OCI-LY3 (cell line): ENCODE results near the gene ERCC2.
"Not testable (repeated sequence)": the region's sequence is repeated elsewhere in the genome, so short reads cannot be mapped to it uniquely, and the experiment has no call there.

Experiments used
- H2AFZ ChIP-seq: fragments of 200-600, 300-600 bp; shearing (Covaris generic); 2 replicates; pipeline ENCODE4 v1.6.0; 2014; ENCODE audit warnings: antibody characterized with exemption, low read depth, low read length
- H3K27ac ChIP-seq: fragments of 200-600, 300-600 bp; sonication (generic); 2 replicates; pipeline ENCODE4 v1.5.1; 2014; ENCODE audit warnings: mild to moderate bottlenecking, low read length, moderate library complexity, mixed read lengths
- H3K27me3 ChIP-seq: fragments of 200-600, 300-600 bp; sonication (generic); 2 replicates; pipeline ENCODE4 v1.6.1; 2014; ENCODE audit warnings: low read depth, low read length, mixed read lengths
- H3K36me3 ChIP-seq: fragments of 200-600, 300-600 bp; sonication (generic); replicated peaks from 2 replicates; pipeline ENCODE3; 2014; ENCODE audit warnings: low read depth, low read length, mixed read lengths
- H3K4me1 ChIP-seq: fragments of 300-600, 200-600 bp; sonication (generic); 2 replicates; pipeline ENCODE4 v1.6.1; 2014; ENCODE audit warnings: low read length, mixed read lengths
- H3K4me2 ChIP-seq: fragments of 200-600, 300-600 bp; sonication (generic); 2 replicates; pipeline ENCODE4 v1.6.1; 2014; ENCODE audit warnings: low read length, mixed read lengths
- H3K4me3 ChIP-seq: fragments of 300-600, 200-600 bp; sonication (generic); 2 replicates; pipeline ENCODE4 v1.5.1; 2014; ENCODE audit warnings: antibody characterized with exemption, mild to moderate bottlenecking, low read length, moderate library complexity
- H3K79me2 ChIP-seq: fragments of 300-600, 200-600 bp; shearing (Covaris generic); 2 replicates; pipeline ENCODE4 v1.6.1; 2014; ENCODE audit warnings: mild to moderate bottlenecking, low read length, mixed read lengths
- H3K9ac ChIP-seq: fragments of 300-600, 200-600 bp; shearing (Covaris generic); 2 replicates; pipeline ENCODE4 v1.6.0; 2014; ENCODE audit warnings: mild to moderate bottlenecking, low read length, moderate library complexity
- H3K9me3 ChIP-seq: fragments of 200-600, 300-600 bp; shearing (Covaris generic); 2 replicates; pipeline ENCODE4 v1.6.1; 2014; ENCODE audit warnings: low read length, mixed read lengths; ENCODE audit not compliant: insufficient read depth
- H4K20me1 ChIP-seq: fragments of 200-600, 300-600 bp; sonication (generic); 2 replicates; pipeline ENCODE4 v1.6.1; 2016; ENCODE audit warnings: low read length, mixed read lengths; ENCODE audit not compliant: insufficient read depth
- EZH2phosphoT487 ChIP-seq: fragments of 200-600 bp; shearing (Covaris generic); IDR thresholded peaks from 2 replicates; pipeline ENCODE4 v1.6.1; 2018; ENCODE audit warnings: antibody characterized with exemption, mixed run types, low read depth
- TF ChIP-seq, protein P1 (sequence below): fragments of 200-600, 300-600 bp; sonication (generic); IDR thresholded peaks from 2 replicates; pipeline ENCODE4 v1.5.1; 2014; ENCODE audit warnings: antibody characterized with exemption, low read length, low read depth

ERCC2 gene

GRCh38 chr19:45417151-45417550, 46.8 kb upstream of the ERCC2 start:
- peaks cover 46% of the 10 kb centered on the region for H3K36me3 ChIP-seq
- no peak overlapping the region for H3K4me2 ChIP-seq
- H3K27ac ChIP-seq, result no peak overlapping the region
- no peak overlapping the region for H3K9ac ChIP-seq
- no peak overlapping the region for H3K4me3 ChIP-seq
- H3K79me2 ChIP-seq, result peaks cover 11% of the 10 kb centered on the region; the same call in 1 of the 2 replicates
- TF ChIP-seq, protein P1, sequence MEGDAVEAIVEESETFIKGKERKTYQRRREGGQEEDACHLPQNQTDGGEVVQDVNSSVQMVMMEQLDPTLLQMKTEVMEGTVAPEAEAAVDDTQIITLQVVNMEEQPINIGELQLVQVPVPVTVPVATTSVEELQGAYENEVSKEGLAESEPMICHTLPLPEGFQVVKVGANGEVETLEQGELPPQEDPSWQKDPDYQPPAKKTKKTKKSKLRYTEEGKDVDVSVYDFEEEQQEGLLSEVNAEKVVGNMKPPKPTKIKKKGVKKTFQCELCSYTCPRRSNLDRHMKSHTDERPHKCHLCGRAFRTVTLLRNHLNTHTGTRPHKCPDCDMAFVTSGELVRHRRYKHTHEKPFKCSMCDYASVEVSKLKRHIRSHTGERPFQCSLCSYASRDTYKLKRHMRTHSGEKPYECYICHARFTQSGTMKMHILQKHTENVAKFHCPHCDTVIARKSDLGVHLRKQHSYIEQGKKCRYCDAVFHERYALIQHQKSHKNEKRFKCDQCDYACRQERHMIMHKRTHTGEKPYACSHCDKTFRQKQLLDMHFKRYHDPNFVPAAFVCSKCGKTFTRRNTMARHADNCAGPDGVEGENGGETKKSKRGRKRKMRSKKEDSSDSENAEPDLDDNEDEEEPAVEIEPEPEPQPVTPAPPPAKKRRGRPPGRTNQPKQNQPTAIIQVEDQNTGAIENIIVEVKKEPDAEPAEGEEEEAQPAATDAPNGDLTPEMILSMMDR, result no peak
- no peak for TF ChIP-seq EZH2phosphoT487
- H2AFZ ChIP-seq, result no peak overlapping the region
- H4K20me1 ChIP-seq, result no peaks in the 10 kb centered on the region
- H3K27me3 ChIP-seq, result no peaks in the 10 kb centered on the region
- H3K4me1 ChIP-seq, result peaks cover 22% of the 10 kb centered on the region
- H3K9me3 ChIP-seq, result no peaks in the 10 kb centered on the region

GRCh38 chr19:45414468-45414867, 44.1 kb upstream of the ERCC2 start:
- no peak for TF ChIP-seq EZH2phosphoT487
- TF ChIP-seq, protein P1, result no peak
- no peaks in the 10 kb centered on the region for H3K9me3 ChIP-seq
- H3K36me3 ChIP-seq, result peaks cover 37% of the 10 kb centered on the region
- peaks cover 8% of the 10 kb centered on the region; the same call in 1 of the 2 replicates for H3K79me2 ChIP-seq
- no peak overlapping the region for H3K4me3 ChIP-seq
- H3K4me2 ChIP-seq, result no peak overlapping the region
- no peaks in the 10 kb centered on the region for H3K27me3 ChIP-seq
- peaks cover 10% of the 10 kb centered on the region for H3K4me1 ChIP-seq
- H4K20me1 ChIP-seq, result no peaks in the 10 kb centered on the region
- H3K9ac ChIP-seq, result no peak overlapping the region
- H3K27ac ChIP-seq, result no peak overlapping the region
- no peak overlapping the region for H2AFZ ChIP-seq

DNA sequence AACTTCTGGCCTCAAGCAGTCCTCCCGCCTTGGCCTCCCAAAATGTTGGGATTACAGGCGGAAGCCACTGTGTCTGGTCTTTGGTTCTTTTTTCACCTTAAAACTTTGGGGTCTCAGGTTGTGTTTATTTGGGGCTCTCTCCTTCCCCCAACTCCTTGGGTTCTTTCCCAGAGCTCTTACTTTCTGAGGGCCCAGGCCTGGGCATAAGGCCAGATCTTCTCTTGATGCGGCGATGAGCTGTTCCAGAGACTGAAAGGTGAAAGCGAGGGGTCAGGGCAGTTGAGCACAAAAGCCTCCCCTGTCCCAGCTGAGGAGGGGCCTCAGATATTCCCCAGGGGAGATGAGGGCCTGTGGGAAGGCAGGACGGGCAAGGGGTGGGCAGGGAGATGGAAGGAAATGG, 43.1 kb upstream of the ERCC2 start:
- no peaks in the 10 kb centered on the region for H3K27me3 ChIP-seq
- peaks cover 13% of the 10 kb centered on the region; the same call in 1 of the 2 replicates for H3K79me2 ChIP-seq
- no peak overlapping the region for H3K4me3 ChIP-seq
- no peaks in the 10 kb centered on the region for H3K4me1 ChIP-seq
- no peak for TF ChIP-seq EZH2phosphoT487
- TF ChIP-seq, protein P1, result no peak
- no peaks in the 10 kb centered on the region for H3K9me3 ChIP-seq
- peaks cover 33% of the 10 kb centered on the region for H3K36me3 ChIP-seq
- H2AFZ ChIP-seq, result no peak overlapping the region
- no peaks in the 10 kb centered on the region for H4K20me1 ChIP-seq
- no peak overlapping the region for H3K4me2 ChIP-seq
- H3K27ac ChIP-seq, result no peak overlapping the region
- no peak overlapping the region for H3K9ac ChIP-seq

GRCh38 chr19:45410330-45410729, 40.0 kb upstream of the ERCC2 start:
- H3K27ac ChIP-seq, result not testable (repeated sequence)

DNA sequence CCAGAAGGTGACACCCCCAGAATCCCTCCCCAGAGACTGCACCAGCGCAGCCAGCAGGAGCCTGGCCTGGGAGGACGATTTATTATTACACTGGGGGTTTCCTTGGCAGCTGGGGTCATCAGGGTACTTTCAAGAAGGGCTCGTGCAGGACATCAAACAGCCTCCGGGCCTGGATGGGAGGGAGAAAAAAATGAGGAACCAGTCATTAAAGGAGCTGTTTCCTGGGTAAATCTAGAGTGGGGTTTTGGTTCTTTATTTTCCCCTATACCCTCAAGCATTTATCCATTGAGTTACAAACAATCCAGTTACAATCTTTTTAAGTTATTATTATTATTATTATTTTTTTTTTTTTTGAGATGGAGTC, 39.2 kb upstream of the ERCC2 start:
- peaks cover 12% of the 10 kb centered on the region for H3K4me1 ChIP-seq
- peaks cover 3% of the 10 kb centered on the region for H3K27me3 ChIP-seq
- H3K9ac ChIP-seq, result no peak overlapping the region
- H3K4me2 ChIP-seq, result no peak overlapping the region
- TF ChIP-seq EZH2phosphoT487, result no peak
- TF ChIP-seq, protein P1, result no peak
- H3K36me3 ChIP-seq, result peaks cover 17% of the 10 kb centered on the region
- H2AFZ ChIP-seq, result no peak overlapping the region
- H3K27ac ChIP-seq, result no peak overlapping the region
- H4K20me1 ChIP-seq, result no peaks in the 10 kb centered on the region
- no peak overlapping the region for H3K4me3 ChIP-seq
- H3K79me2 ChIP-seq, result peaks cover 30% of the 10 kb centered on the region
- H3K9me3 ChIP-seq, result no peaks in the 10 kb centered on the region

More at GRCh38 chr19:45410330-45410729, 40.0 kb upstream of the ERCC2 start:
- peaks cover 32% of the 10 kb centered on the region for H3K79me2 ChIP-seq
- H2AFZ ChIP-seq, H3K4me2 ChIP-seq, H4K20me1 ChIP-seq, H3K4me1 ChIP-seq, H3K4me3 ChIP-seq, H3K27me3 ChIP-seq, H3K9me3 ChIP-seq, H3K9ac ChIP-seq: not testable (repeated sequence)
- H3K36me3 ChIP-seq, result peaks cover 20% of the 10 kb centered on the region
